ENCODE results near the gene OR2A25. TPM values are rescaled to one million over a fixed set of nuclear protein-coding genes. Genes with fewer than 3 reads are reported as not detected.

The OR2A25 gene
- total RNA-seq = not detected in 2 replicates

DNA sequence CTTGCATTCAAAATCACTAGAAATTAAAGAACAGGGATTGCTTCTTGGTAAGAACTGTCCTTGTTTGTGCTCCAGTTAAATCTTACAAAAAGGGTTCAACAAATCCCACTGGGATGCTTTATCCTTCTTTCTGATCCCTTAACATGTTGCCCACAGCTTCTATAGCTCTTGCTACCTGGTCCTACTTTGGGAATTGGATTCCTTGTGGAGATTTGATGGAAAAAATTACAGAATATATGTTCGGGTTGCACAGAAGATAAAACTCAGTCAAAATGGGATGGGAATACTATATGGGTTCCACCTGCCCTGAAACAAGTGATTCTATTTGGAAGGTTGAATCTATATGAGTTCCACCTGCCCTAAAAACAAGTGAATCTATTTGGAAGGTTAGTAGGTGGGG, at the start of gene OR2A25:
Gene OR2A25 (plus strand): TSS at position 301 of the 400 bp plus-strand sequence. CDS start 4,409 bp downstream, outside the sequence.

DNA sequence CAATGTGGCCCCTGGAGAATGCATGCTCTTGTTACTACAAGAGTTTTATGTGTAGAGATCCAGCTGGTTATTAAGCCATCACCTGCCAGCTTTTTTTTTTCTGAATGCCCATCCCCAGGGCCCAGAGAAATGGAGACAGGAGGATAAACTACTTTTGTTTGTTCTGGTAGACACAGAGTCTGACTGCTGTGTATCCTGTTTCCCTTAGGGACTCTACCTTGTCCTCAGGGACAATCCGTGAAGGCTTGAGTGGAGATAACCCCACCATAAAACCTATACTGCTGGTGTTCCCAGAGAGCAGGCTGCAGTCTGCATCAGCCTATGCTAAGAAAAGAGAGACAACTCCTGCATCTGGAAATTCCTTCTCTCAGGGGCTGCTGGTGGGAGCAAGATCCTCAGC, 21.0 kb upstream of the OR2A25 start, which contains the start of gene OR2A5:
Gene OR2A5 (plus strand): TSS at position 301 of the 400 bp plus-strand sequence. CDS start 1,454 bp downstream, outside the sequence.

GRCh38 chr7:144085978-144086377, 16.4 kb downstream of the OR2A25 start, which contains the start of gene OR2A12:
Gene OR2A12, plus strand, starts transcription at chr7:144086278. Its CDS starts 8,830 bp downstream, at chr7:144095108.

GRCh38 chr7:144109283-144109682, 39.7 kb downstream of the OR2A25 start, which contains the start of gene OR2A2:
Gene OR2A2, plus strand, starts transcription at chr7:144109583. Its CDS starts 0 bp downstream, at chr7:144109583.

GRCh38 chr7:144122876-144123275, 53.3 kb downstream of the OR2A25 start, which contains the start of gene OR2A14:
Gene OR2A14, plus strand, starts transcription at chr7:144123176. Its CDS starts 5,937 bp downstream, at chr7:144129113.

Other genes starting within 250 kb of the OR2A25 start
- gene TCAF1, start 167.6 kb upstream of the OR2A25 start, total RNA-seq = 26.8 and 33.3 TPM in 2 replicates
- gene OR2F2, start 134.6 kb upstream of the OR2A25 start, total RNA-seq = not detected in 2 replicates
- not detected in 2 replicates for gene OR2F1, start 115.0 kb upstream of the OR2A25 start, total RNA-seq
- not detected in 2 replicates for gene OR6B1, start 69.5 kb upstream of the OR2A25 start, total RNA-seq
- gene OR2A5, start 20.9 kb upstream of the OR2A25 start, total RNA-seq = not detected in 2 replicates
- gene OR2A12, start 16.5 kb downstream of the OR2A25 start, total RNA-seq = not detected in 2 replicates
- not detected in 2 replicates for gene OR2A2, start 39.8 kb downstream of the OR2A25 start, total RNA-seq
- not detected in 2 replicates for gene OR2A14, start 53.4 kb downstream of the OR2A25 start, total RNA-seq
- gene CTAGE4, start 113.7 kb downstream of the OR2A25 start, total RNA-seq = 0.33 TPM in 1 of 2 replicates, not detected in the other
- gene ARHGEF35, start 126.0 kb downstream of the OR2A25 start, total RNA-seq = 0.69 and 0.73 TPM in 2 replicates
- under 0.01 TPM in 1 of 2 replicates, not detected in the other for gene OR2A42, start 169.8 kb downstream of the OR2A25 start, total RNA-seq
- gene OR2A7, start 195.0 kb downstream of the OR2A25 start, total RNA-seq = not detected in 2 replicates
- not detected in 2 replicates for gene CTAGE8, start 199.5 kb downstream of the OR2A25 start, total RNA-seq
- gene OR2A1, start 242.6 kb downstream of the OR2A25 start, total RNA-seq = not detected in 2 replicates